PFSK-1 (cell line): Measurements from ENCODE around the gene ITPRIP.
A peak's percentile ranks its signal among the peaks of the same experiment; 100 is the strongest.

Experiments used
- FOXP2 ChIP-seq: optimal IDR thresholded peaks from 2 replicates; pipeline ENCODE3; 2011; ENCODE audit warnings: borderline replicate concordance, control low read depth, inconsistent platforms; ENCODE audit not compliant: insufficient read depth; ENCODE audit errors: extremely low read length, extremely low read depth
- POLR2AphosphoS5 ChIP-seq: IDR thresholded peaks from 2 replicates; pipeline ENCODE4 v1.6.1; 2012; ENCODE audit warnings: low read depth, mild to moderate bottlenecking, control low read depth, low read length, moderate library complexity
- REST ChIP-seq, 2 experiments: IDR thresholded peaks; 2 replicates each; pipeline versions ENCODE4 v1.6.1 to v1.8.0; 2011 to 2012; ENCODE audit warnings: low read depth in 2 of 2, low read length in 2 of 2, control low read depth in 1 of 2, inconsistent platforms in 1 of 2, mild to moderate bottlenecking in 1 of 2, moderate library complexity in 1 of 2; ENCODE audit not compliant: insufficient read depth in 1 of 2
- SIN3A ChIP-seq: IDR thresholded peaks from 2 replicates; pipeline ENCODE4 v1.6.1; 2012; ENCODE audit warnings: mild to moderate bottlenecking, low read length, moderate library complexity, borderline replicate concordance; ENCODE audit not compliant: insufficient read depth
- TAF1 ChIP-seq: IDR thresholded peaks from 2 replicates; pipeline ENCODE4 v1.6.1; 2012; ENCODE audit warnings: low read length, control low read depth, borderline replicate concordance; ENCODE audit not compliant: insufficient read depth

ITPRIP gene

GRCh38 chr10:104304927-104305326 lies 33.3 kb downstream of the ITPRIP start:
- TF ChIP-seq SIN3A (no peak), POLR2AphosphoS5 (no peak), REST (IDR thresholded peaks at IDR 0.05; ENCODE audit: insufficient read depth in 1 of 2, low read depth in 2 of 2, low read length in 2 of 2) (no peak)

- TF ChIP-seq FOXP2, result no peak
- no peak for TF ChIP-seq REST (IDR thresholded peaks at IDR 0.05; ENCODE audit: insufficient read depth in 1 of 2, low read depth in 2 of 2, low read length in 2 of 2)
- TF ChIP-seq TAF1, result no peak
- no peak for TF ChIP-seq POLR2AphosphoS5
- no peak for TF ChIP-seq SIN3A
These were observed 33.9 kb downstream of the ITPRIP start for GRCh38 chr10:104304356-104304745.

- TF ChIP-seq TAF1 (no peak), FOXP2 (no peak), POLR2AphosphoS5 (no peak)
These were observed 34.5 kb downstream of the ITPRIP start for GRCh38 chr10:104303594-104304355.

- TF ChIP-seq FOXP2 (no peak), SIN3A (no peak), REST (IDR thresholded peaks at IDR 0.05; ENCODE audit: insufficient read depth in 1 of 2, low read depth in 2 of 2, low read length in 2 of 2) (no peak), POLR2AphosphoS5 (no peak), TAF1 (no peak)
These were observed 36.2 kb downstream of the ITPRIP start for GRCh38 chr10:104301907-104302690.

- TF ChIP-seq TAF1, result no peak
- TF ChIP-seq REST (IDR thresholded peaks at IDR 0.05; ENCODE audit: insufficient read depth in 1 of 2, low read depth in 2 of 2, low read length in 2 of 2), result 0 out of 4 replicates have a peak, but pooled peaks of 1 of the 2 experiments have one; percentile 27
- TF ChIP-seq SIN3A, result 0 out of 2 replicates have a peak, but pooled peaks have one; percentile 40
These were observed 37.5 kb downstream of the ITPRIP start for GRCh38 chr10:104300736-104301292.
